Liver (tissue), 2 donors: Measurements from ENCODE around the gene CA6.

Source experiments
- CTCF ChIP-seq: fragments of 150-350 bp; IDR thresholded peaks from 2 replicates; pipeline ENCODE4 v1.5.1; 2017; ENCODE audit warnings: improper control_type of control experiment, low read depth, low read length; ENCODE audit not compliant: missing input control
- MAX ChIP-seq: IDR thresholded peaks from 2 replicates; pipeline ENCODE4 v1.6.1; 2016; ENCODE audit warnings: antibody characterized with exemption
- donor health status: healthy.

GRCh38 chr1:9016455-9016854 lies 70.8 kb downstream of the CA6 start:
- TF ChIP-seq MAX, result no peak
- no peak for TF ChIP-seq CTCF
